ENCODE results near the gene ADAM20.
A peak's percentile ranks its signal among the peaks of the same experiment; 100 is the strongest.

Gene ADAM20

GRCh38 chr14:70534904-70535303 is at the start of gene ADAM20:
Gene ADAM20, minus strand, starts transcription at chr14:70535004. Its CDS starts 10,247 bp downstream, at chr14:70524757.
- CTCF ChIA-PET: no interaction called here
- no peaks in the 10 kb centered on the region for H3K36me3 Mint-ChIP-seq
- H3K4me1 Mint-ChIP-seq: peaks cover 13% of the 10 kb centered on the region
- DNase-seq: no peak
- H3K9me3 Mint-ChIP-seq: peaks cover 4% of the 10 kb centered on the region
- no peak within 1 kb of the TSS for H3K27ac Mint-ChIP-seq
- H3K27me3 Mint-ChIP-seq: no peaks in the 10 kb centered on the region
- H3K4me3 Mint-ChIP-seq: no peak within 1 kb of the TSS

- Mint-ChIP-seq H3K9me3 (no peaks in the 10 kb centered on the region), H3K27me3 (no peaks in the 10 kb centered on the region), H3K4me1 (no peaks in the 10 kb centered on the region), H3K27ac (no peak overlapping the region), H3K36me3 (peaks cover 17% of the 10 kb centered on the region), H3K4me3 (no peak overlapping the region)
- CTCF ChIA-PET: no interaction called here
- no peak for DNase-seq
These were observed 42.1 kb upstream of the ADAM20 start for GRCh38 chr14:70576891-70577290.

GRCh38 chr14:70573050-70573449 is 38.2 kb upstream of the ADAM20 start:
- peaks cover 18% of the 10 kb centered on the region for H3K36me3 Mint-ChIP-seq
- no peak overlapping the region for H3K27ac Mint-ChIP-seq
- CTCF ChIA-PET: no interaction called here
- no peaks in the 10 kb centered on the region for H3K27me3 Mint-ChIP-seq
- no peak for DNase-seq
- no peak overlapping the region for H3K4me3 Mint-ChIP-seq
- no peaks in the 10 kb centered on the region for H3K9me3 Mint-ChIP-seq
- H3K4me1 Mint-ChIP-seq: no peaks in the 10 kb centered on the region

GRCh38 chr14:70571139-70571538 is 36.3 kb upstream of the ADAM20 start:
- Mint-ChIP-seq H3K4me1 (no peaks in the 10 kb centered on the region), H3K4me3 (no peak overlapping the region), H3K27ac (no peak overlapping the region), H3K36me3 (peaks cover 22% of the 10 kb centered on the region), H3K27me3 (no peaks in the 10 kb centered on the region), H3K9me3 (no peaks in the 10 kb centered on the region)
- DNase-seq: no peak
- CTCF ChIA-PET: interaction anchor here (1.0 kb wide), 1 partner anchor 497 kb away, joined by 3 read pairs; no protein-coding TSS in a partner anchor

GRCh38 chr14:70567791-70568190 is 33.0 kb upstream of the ADAM20 start:
- CTCF ChIA-PET: interaction anchor here (0.6 to 3.2 kb wide), 10 partner anchors 18 to 538 kb away, joined by 3 to 22 read pairs (median 3); partner anchors contain the start of gene COX16
- Mint-ChIP-seq H3K4me1 (no peaks in the 10 kb centered on the region), H3K4me3 (no peak overlapping the region), H3K36me3 (peaks cover 44% of the 10 kb centered on the region), H3K9me3 (peaks cover 13% of the 10 kb centered on the region), H3K27me3 (no peaks in the 10 kb centered on the region), H3K27ac (no peak overlapping the region)
- peak; percentile 28 for DNase-seq

- H3K9me3 Mint-ChIP-seq: peaks cover 31% of the 10 kb centered on the region
- no peak for DNase-seq
- H3K27me3 Mint-ChIP-seq: no peaks in the 10 kb centered on the region
- CTCF ChIA-PET: no interaction called here
- H3K4me3 Mint-ChIP-seq: no peak overlapping the region
- peaks cover 54% of the 10 kb centered on the region for H3K36me3 Mint-ChIP-seq
- H3K4me1 Mint-ChIP-seq: no peaks in the 10 kb centered on the region
- peak overlapping the region; percentile 53 for H3K27ac Mint-ChIP-seq
These were observed 29.1 kb upstream of the ADAM20 start for GRCh38 chr14:70563869-70564268.

- Mint-ChIP-seq H3K9me3 (peaks cover 31% of the 10 kb centered on the region), H3K4me1 (no peaks in the 10 kb centered on the region), H3K36me3 (peaks cover 54% of the 10 kb centered on the region), H3K27me3 (no peaks in the 10 kb centered on the region), H3K27ac (no peak overlapping the region), H3K4me3 (no peak overlapping the region)
- DNase-seq: no peak
- CTCF ChIA-PET: no interaction called here
These were observed 28.6 kb upstream of the ADAM20 start for GRCh38 chr14:70563417-70563816.

- DNase-seq: no peak
- H3K9me3 Mint-ChIP-seq: peaks cover 22% of the 10 kb centered on the region
- CTCF ChIA-PET: no interaction called here
- no peak overlapping the region for H3K4me3 Mint-ChIP-seq
- H3K4me1 Mint-ChIP-seq: peaks cover 6% of the 10 kb centered on the region
- peaks cover 26% of the 10 kb centered on the region for H3K36me3 Mint-ChIP-seq
- H3K27ac Mint-ChIP-seq: no peak overlapping the region
- no peaks in the 10 kb centered on the region for H3K27me3 Mint-ChIP-seq
These were observed 23.6 kb upstream of the ADAM20 start for GRCh38 chr14:70558356-70558755.

- CTCF ChIA-PET: no interaction called here
- DNase-seq: no peak
- Mint-ChIP-seq H3K9me3 (peaks cover 2% of the 10 kb centered on the region), H3K27ac (no peak overlapping the region), H3K27me3 (no peaks in the 10 kb centered on the region), H3K36me3 (peaks cover 5% of the 10 kb centered on the region), H3K4me1 (peaks cover 6% of the 10 kb centered on the region), H3K4me3 (no peak overlapping the region)
These were observed 21.1 kb upstream of the ADAM20 start for GRCh38 chr14:70555890-70556289.

GRCh38 chr14:70538087-70538486 is 3.3 kb upstream of the ADAM20 start:
- CTCF ChIA-PET: no interaction called here
- Mint-ChIP-seq H3K9me3 (peaks cover 3% of the 10 kb centered on the region), H3K27ac (no peak overlapping the region), H3K4me3 (no peak overlapping the region), H3K27me3 (no peaks in the 10 kb centered on the region), H3K4me1 (peaks cover 18% of the 10 kb centered on the region), H3K36me3 (no peaks in the 10 kb centered on the region)
- DNase-seq: no peak

- no peaks in the 10 kb centered on the region for H3K36me3 Mint-ChIP-seq
- CTCF ChIA-PET: no interaction called here
- DNase-seq: no peak
- no peak overlapping the region for H3K4me3 Mint-ChIP-seq
- peaks cover 18% of the 10 kb centered on the region for H3K4me1 Mint-ChIP-seq
- no peak overlapping the region for H3K27ac Mint-ChIP-seq
- no peaks in the 10 kb centered on the region for H3K27me3 Mint-ChIP-seq
- peaks cover 4% of the 10 kb centered on the region for H3K9me3 Mint-ChIP-seq
These were observed 2.0 kb upstream of the ADAM20 start for GRCh38 chr14:70536830-70537229.

GRCh38 chr14:70530417-70530816 is 4.4 kb downstream of the ADAM20 start:
- Mint-ChIP-seq H3K27ac (no peak overlapping the region), H3K9me3 (peaks cover 4% of the 10 kb centered on the region), H3K4me1 (no peaks in the 10 kb centered on the region), H3K27me3 (no peaks in the 10 kb centered on the region), H3K36me3 (no peaks in the 10 kb centered on the region), H3K4me3 (no peak overlapping the region)
- no peak for DNase-seq
- CTCF ChIA-PET: no interaction called here

- Mint-ChIP-seq H3K27ac (no peak overlapping the region), H3K27me3 (no peaks in the 10 kb centered on the region), H3K4me1 (no peaks in the 10 kb centered on the region), H3K4me3 (no peak overlapping the region), H3K36me3 (no peaks in the 10 kb centered on the region), H3K9me3 (no peaks in the 10 kb centered on the region)
- no peak for DNase-seq
- CTCF ChIA-PET: interaction anchor here (1.1 kb wide), 1 partner anchor 12 kb away, joined by 4 read pairs; no protein-coding TSS in a partner anchor
These were observed 7.2 kb downstream of the ADAM20 start for GRCh38 chr14:70527501-70528105.

- Mint-ChIP-seq H3K36me3 (no peaks in the 10 kb centered on the region), H3K4me3 (no peak overlapping the region), H3K4me1 (no peaks in the 10 kb centered on the region), H3K9me3 (peaks cover 2% of the 10 kb centered on the region), H3K27me3 (no peaks in the 10 kb centered on the region), H3K27ac (no peak overlapping the region)
- CTCF ChIA-PET: no interaction called here
- no peak for DNase-seq
These were observed 9.1 kb downstream of the ADAM20 start for GRCh38 chr14:70525691-70526090.

GRCh38 chr14:70515811-70516210 is 19.0 kb downstream of the ADAM20 start:
- peaks cover 18% of the 10 kb centered on the region for H3K4me1 Mint-ChIP-seq
- CTCF ChIA-PET: no interaction called here
- no peaks in the 10 kb centered on the region for H3K36me3 Mint-ChIP-seq
- no peak for DNase-seq
- no peaks in the 10 kb centered on the region for H3K27me3 Mint-ChIP-seq
- no peak overlapping the region for H3K27ac Mint-ChIP-seq
- no peak overlapping the region for H3K4me3 Mint-ChIP-seq
- H3K9me3 Mint-ChIP-seq: peaks cover 4% of the 10 kb centered on the region

All from activated naive CD4-positive, alpha-beta T cell treated with anti-CD3 and anti-CD28 coated beads, Interleukin-2, amount 10 ng/mL, durations not matched to agents 7 days and 5 days (primary cell).